GM12891 (cell line): ENCODE measurements around the gene TRIM3.
A peak's percentile ranks its signal among the peaks of the same experiment; 100 is the strongest.

Experiments used
- DNase-seq: peaks from one replicate; pipeline ENCODE4 v3.0.0; 2011; ENCODE audit warnings: low spot score; ENCODE audit not compliant: insufficient read length
- FAIRE-seq: peaks from 2 replicates; lab custom pipeline; 2011; peaks lifted over from hg19 to GRCh38; lab: Jason Lieb, UNC
- PAX5 ChIP-seq: IDR thresholded peaks from 2 replicates; pipeline ENCODE4 v1.6.1; 2011; ENCODE audit warnings: low read length, moderate library complexity, mild to moderate bottlenecking; ENCODE audit not compliant: insufficient read depth, severe bottlenecking
- POLR2A ChIP-seq: IDR thresholded peaks from 2 replicates; pipeline ENCODE4 v1.6.1; 2011; ENCODE audit warnings: low read depth, low read length, control low read depth
- POLR2AphosphoS5 ChIP-seq: IDR thresholded peaks from 2 replicates; pipeline ENCODE4 v1.6.1; 2011; ENCODE audit warnings: low read depth, low read length, control low read depth
- POU2F2 ChIP-seq: IDR thresholded peaks from 2 replicates; pipeline ENCODE4 v1.6.1; 2011; ENCODE audit warnings: low read depth, mild to moderate bottlenecking, control low read depth, low read length, moderate library complexity
- SPI1 ChIP-seq: IDR thresholded peaks from 2 replicates; pipeline ENCODE4 v1.6.1; 2011; ENCODE audit warnings: low read depth, low read length, control low read depth
- TAF1 ChIP-seq: IDR thresholded peaks from 2 replicates; pipeline ENCODE4 v1.6.1; 2011; ENCODE audit warnings: low read depth, low read length, control low read depth

Gene TRIM3

GRCh38 chr11:6420677-6421076 lies 53.1 kb downstream of the TRIM3 start:
- TF ChIP-seq POU2F2 (no peak), SPI1 (no peak), TAF1 (no peak), POLR2A (no peak)
- no peak for FAIRE-seq
- no peak for DNase-seq

GRCh38 chr11:6419009-6419631 lies 54.6 kb downstream of the TRIM3 start, which contains the start of gene APBB1:
Gene APBB1, minus strand, starts transcription at chr11:6419094. Its CDS starts 7,747 bp downstream, at chr11:6411347.
- peak; percentile 93 for FAIRE-seq
- peak; percentile 81 for DNase-seq
- no peak for TF ChIP-seq PAX5
- no peak for TF ChIP-seq POU2F2
- no peak for TF ChIP-seq POLR2AphosphoS5
- no peak for TF ChIP-seq TAF1
- no peak for TF ChIP-seq POLR2A
- TF ChIP-seq SPI1 = no peak

GRCh38 chr11:6418557-6419008 lies 55.2 kb downstream of the TRIM3 start:
- DNase-seq = no peak
- FAIRE-seq = peak; percentile 76

GRCh38 chr11:6417907-6418556 lies 55.7 kb downstream of the TRIM3 start:
- DNase-seq = no peak
- TF ChIP-seq POLR2AphosphoS5 (no peak), POLR2A (no peak), POU2F2 (no peak), PAX5 (no peak), SPI1 (no peak), TAF1 (no peak)

More at GRCh38 chr11:6418557-6419008, 55.2 kb downstream of the TRIM3 start:
- TF ChIP-seq TAF1 (no peak), POLR2A (no peak), PAX5 (no peak), POLR2AphosphoS5 (no peak), POU2F2 (no peak), SPI1 (no peak)

GRCh38 chr11:6415797-6416196 lies 57.9 kb downstream of the TRIM3 start:
- FAIRE-seq (no peak), DNase-seq (no peak)
- 0 out of 2 replicates have a peak, but pooled peaks have one; percentile 11 for TF ChIP-seq SPI1
- TF ChIP-seq PAX5 = no peak

More at GRCh38 chr11:6417907-6418556, 55.7 kb downstream of the TRIM3 start:
- FAIRE-seq = no peak

- DNase-seq (no peak), FAIRE-seq (peak; percentile 91)
- no peak for TF ChIP-seq PAX5
- TF ChIP-seq POLR2AphosphoS5 = no peak
- TF ChIP-seq TAF1 = no peak
- peak; percentile 64 for TF ChIP-seq SPI1
- no peak for TF ChIP-seq POLR2A
- no peak for TF ChIP-seq POU2F2
Observed at GRCh38 chr11:6414874-6415328, 58.8 kb downstream of the TRIM3 start.

- FAIRE-seq (no peak), DNase-seq (no peak)
- TF ChIP-seq POLR2A = no peak
- no peak for TF ChIP-seq SPI1
- no peak for TF ChIP-seq PAX5
- no peak for TF ChIP-seq TAF1
- no peak for TF ChIP-seq POU2F2
- TF ChIP-seq POLR2AphosphoS5 = no peak
Observed at GRCh38 chr11:6413791-6414201, 59.9 kb downstream of the TRIM3 start.

- no peak for DNase-seq
- no peak for FAIRE-seq
- TF ChIP-seq POLR2A = no peak
- no peak for TF ChIP-seq SPI1
- TF ChIP-seq PAX5 = no peak
- TF ChIP-seq POU2F2 = no peak
- no peak for TF ChIP-seq TAF1
- TF ChIP-seq POLR2AphosphoS5 = no peak
Observed at GRCh38 chr11:6411594-6412031, 62.1 kb downstream of the TRIM3 start.

- TF ChIP-seq POLR2AphosphoS5 (no peak), TAF1 (no peak), POLR2A (no peak), PAX5 (no peak), SPI1 (no peak), POU2F2 (no peak)
- DNase-seq (no peak), FAIRE-seq (no peak)
Observed at GRCh38 chr11:6410695-6411430, 62.9 kb downstream of the TRIM3 start.
